Lower lobe of right lung (tissue), 2 donors: ENCODE data around the gene TOM1L2. TPM values are rescaled to one million over a fixed set of nuclear protein-coding genes. Genes with fewer than 3 reads are reported as not detected.

Source experiments
- ATAC-seq, 2 donors: fragments of 200-7000 bp; cut with Tn5 transposase; one replicate each; pipeline ENCODE4 v1.9.1; 2020 to 2022; ENCODE audit warnings: mild to moderate bottlenecking in 2 of 2, moderate library complexity in 2 of 2
- DNase-seq: peaks from one replicate; pipeline ENCODE4 v3.0.0-alpha.2; 2020
- H3K27ac ChIP-seq: fragments of 200-600 bp; one replicate; pipeline ENCODE4 v1.8.0; 2022
- H3K27me3 ChIP-seq: fragments of 200-600 bp; one replicate; pipeline ENCODE4 v1.8.0; 2022; ENCODE audit warnings: low read depth
- H3K36me3 ChIP-seq: fragments of 200-600 bp; one replicate; pipeline ENCODE4 v1.8.0; 2022; ENCODE audit warnings: mild to moderate bottlenecking
- H3K4me1 ChIP-seq: fragments of 200-600 bp; one replicate; pipeline ENCODE4 v1.8.0; 2022
- H3K4me3 ChIP-seq: fragments of 200-600 bp; one replicate; pipeline ENCODE4 v1.8.0; 2022; ENCODE audit warnings: mild to moderate bottlenecking
- H3K9me3 ChIP-seq: fragments of 200-600 bp; one replicate; pipeline ENCODE4 v1.8.0; 2022
- intact Hi-C: fragments of 100-400 bp; cut with DNase I; formaldehyde crosslinking; loops from one replicate; pipeline ENCODE4 v1.11.0; 2022
- total RNA-seq: library from RNA; stranded (reverse); fragmentation: NEBNext Ultra II Directional; extraction: Animal tissue kit (Norgen Biotek cat#: 25700); gene quantifications from one replicate; pipeline ENCODE4 v1.2.1, GENCODE V29; 2021
- TF ChIP-seq, protein P1 (sequence below): fragments of 200-600 bp; IDR thresholded peaks from one replicate; pipeline ENCODE4 v1.8.0; 2022; ENCODE audit warnings: antibody characterized with exemption, mild to moderate bottlenecking
- donor health status: DM: no; HTN: yes; CAD: no; lungs with severe emphysema.

Gene TOM1L2
- total RNA-seq, 1 donor from 2014 or later = 63.4 TPM

DNA sequence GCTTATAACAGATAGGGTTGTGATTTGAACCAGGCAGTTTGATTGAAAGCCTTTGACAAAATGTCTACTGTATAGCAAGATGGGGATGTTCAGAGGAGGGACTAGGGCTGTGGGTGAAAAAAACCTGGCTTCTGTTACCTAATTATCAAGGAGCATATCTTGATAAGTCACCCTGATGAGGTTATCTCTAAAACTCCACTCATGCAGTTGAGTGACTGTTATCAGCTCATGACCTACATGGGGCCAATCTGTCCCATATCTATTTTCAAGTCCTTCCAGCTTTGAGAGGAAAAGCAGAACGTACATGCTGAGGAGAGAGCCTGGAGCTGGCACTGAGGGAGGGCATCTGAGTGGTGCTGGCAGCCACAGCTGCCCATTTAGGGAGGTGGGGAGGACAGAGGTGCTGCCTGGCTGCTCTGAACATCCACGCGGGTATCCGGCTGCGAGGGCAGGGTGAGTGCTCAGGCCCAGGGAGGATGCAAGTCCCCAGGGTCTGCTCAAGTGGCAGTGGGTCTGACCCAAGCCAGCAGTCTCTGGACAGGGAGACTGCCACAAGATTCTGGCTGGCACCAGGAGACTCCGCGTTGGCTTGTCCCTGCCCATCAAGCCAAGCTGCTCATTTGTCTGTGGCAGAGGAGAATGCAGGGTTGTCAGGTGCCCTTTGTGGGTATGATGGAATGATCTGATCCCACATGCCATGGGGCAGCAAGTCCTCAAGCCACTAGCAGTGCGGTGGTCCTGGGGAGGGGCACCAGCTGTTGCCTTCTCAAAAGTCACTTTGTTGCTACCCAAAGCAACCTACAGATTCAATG is 37.6 kb upstream of the TOM1L2 start:
- DNase-seq = no peak
- Histone ChIP-seq H3K4me3 (no peak overlapping the region), H3K9me3 (no peaks in the 10 kb centered on the region), H3K27me3 (no peaks in the 10 kb centered on the region), H3K4me1 (no peaks in the 10 kb centered on the region), H3K36me3 (peaks cover 25% of the 10 kb centered on the region), H3K27ac (no peak overlapping the region)
- no peak for ATAC-seq
- TF ChIP-seq, protein P1, sequence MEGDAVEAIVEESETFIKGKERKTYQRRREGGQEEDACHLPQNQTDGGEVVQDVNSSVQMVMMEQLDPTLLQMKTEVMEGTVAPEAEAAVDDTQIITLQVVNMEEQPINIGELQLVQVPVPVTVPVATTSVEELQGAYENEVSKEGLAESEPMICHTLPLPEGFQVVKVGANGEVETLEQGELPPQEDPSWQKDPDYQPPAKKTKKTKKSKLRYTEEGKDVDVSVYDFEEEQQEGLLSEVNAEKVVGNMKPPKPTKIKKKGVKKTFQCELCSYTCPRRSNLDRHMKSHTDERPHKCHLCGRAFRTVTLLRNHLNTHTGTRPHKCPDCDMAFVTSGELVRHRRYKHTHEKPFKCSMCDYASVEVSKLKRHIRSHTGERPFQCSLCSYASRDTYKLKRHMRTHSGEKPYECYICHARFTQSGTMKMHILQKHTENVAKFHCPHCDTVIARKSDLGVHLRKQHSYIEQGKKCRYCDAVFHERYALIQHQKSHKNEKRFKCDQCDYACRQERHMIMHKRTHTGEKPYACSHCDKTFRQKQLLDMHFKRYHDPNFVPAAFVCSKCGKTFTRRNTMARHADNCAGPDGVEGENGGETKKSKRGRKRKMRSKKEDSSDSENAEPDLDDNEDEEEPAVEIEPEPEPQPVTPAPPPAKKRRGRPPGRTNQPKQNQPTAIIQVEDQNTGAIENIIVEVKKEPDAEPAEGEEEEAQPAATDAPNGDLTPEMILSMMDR = no peak
- intact Hi-C loops = no loop called here

DNA sequence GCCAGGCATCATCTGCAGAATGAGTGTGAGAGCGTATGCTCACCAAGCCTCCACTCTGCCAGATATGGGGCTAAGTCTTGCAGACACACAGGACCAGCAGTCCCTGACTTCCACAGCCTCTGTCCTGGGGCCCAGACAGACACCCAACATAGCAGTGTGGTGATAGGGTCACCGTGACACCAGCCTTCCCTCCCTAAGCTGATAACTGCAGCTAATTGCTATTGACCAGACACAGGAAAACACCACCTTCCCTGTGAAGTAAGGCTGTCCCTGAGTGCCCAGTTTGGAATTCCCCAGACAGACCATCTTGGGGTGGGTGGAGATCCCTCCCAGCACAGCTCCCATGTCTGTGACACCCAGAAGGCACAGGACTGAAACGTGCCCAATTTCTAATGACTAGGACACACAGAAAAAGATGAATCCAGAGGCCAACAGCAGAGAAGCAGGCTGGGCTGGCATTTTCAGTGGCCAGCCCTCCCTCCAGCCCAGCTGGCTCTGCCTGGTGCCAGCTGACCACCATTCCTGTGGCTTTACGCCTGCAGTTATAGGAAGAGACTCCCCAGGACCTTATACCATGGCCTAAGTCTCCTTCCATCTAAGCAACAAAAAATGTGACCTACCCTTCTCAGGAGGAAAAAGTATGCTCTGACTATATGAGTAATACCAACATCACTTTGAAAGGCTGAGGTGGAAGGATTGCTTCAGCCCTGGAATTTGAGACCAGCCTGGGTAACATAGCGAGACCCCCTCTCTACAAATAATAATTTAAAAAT is 36.5 kb upstream of the TOM1L2 start:
- H3K4me1 ChIP-seq = no peaks in the 10 kb centered on the region
- peaks cover 23% of the 10 kb centered on the region for H3K36me3 ChIP-seq
- TF ChIP-seq, protein P1 = no peak
- H3K27ac ChIP-seq = no peak overlapping the region
- no peaks in the 10 kb centered on the region for H3K27me3 ChIP-seq
- H3K9me3 ChIP-seq = no peaks in the 10 kb centered on the region
- intact Hi-C loops = no loop called here
- ATAC-seq = no peak
- H3K4me3 ChIP-seq = no peak overlapping the region
- DNase-seq = no peak

DNA sequence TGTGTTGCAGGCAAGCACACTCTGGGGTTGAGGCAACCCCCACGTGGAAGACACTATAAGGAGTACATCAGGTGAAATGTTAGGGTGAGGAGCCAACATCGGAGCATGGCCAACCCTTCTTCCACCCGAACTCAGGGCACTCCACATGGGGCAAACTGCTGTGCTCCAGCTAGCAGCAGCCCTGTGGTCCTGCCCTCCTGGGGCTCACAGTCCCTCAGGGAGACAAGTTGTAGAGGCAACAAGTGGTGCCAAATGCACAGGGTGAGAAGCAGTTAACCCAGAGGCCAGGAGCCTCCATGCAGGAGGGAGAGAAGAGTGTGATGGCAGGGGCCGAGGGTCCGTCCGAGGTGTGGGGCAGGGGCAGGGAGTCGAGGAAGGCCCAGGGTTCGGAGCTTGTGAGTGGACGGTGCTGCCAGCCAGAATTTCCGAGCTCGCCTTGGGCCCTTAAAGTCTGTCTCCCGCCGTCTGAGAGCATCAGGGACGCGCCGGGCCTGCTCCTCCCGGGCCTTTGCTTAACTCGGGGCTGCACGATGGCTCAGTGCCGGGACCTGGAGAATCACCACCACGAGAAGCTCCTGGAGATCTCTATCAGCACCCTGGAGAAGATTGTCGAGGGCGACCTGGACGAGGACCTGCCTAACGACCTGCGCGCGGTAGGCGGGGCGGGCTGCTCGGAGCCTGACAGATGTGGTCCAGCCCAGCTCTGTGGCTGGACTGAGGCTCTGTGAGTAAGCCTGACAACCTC is 34.5 kb upstream of the TOM1L2 start:
- ATAC-seq = no peak
- TF ChIP-seq, protein P1 = no peak

DNA sequence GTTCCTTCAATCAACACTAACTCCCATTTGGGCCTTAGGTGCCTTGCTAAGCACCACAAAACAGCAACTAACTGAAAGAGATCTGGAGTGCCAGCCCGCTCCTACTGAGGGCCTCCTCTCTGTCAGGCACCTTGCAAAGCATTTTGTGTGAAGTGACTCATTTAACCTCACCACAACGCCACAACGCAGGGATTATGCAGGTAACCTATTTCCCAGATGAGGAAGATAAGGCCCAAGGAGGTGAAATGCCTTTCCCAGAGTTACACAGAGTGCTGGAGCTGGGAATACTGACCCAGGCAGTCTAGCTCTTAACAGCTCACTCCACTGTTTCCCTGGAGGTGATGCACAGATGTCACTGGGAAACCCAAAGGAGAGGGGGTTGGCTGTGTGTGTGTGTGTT is 33.3 kb upstream of the TOM1L2 start:
- Histone ChIP-seq H3K4me1 (no peaks in the 10 kb centered on the region), H3K4me3 (no peak overlapping the region), H3K27me3 (no peaks in the 10 kb centered on the region), H3K27ac (no peak overlapping the region), H3K36me3 (peaks cover 23% of the 10 kb centered on the region), H3K9me3 (no peaks in the 10 kb centered on the region)
- intact Hi-C loops = no loop called here
- ATAC-seq (no peak), DNase-seq (no peak)
- TF ChIP-seq, protein P1 = no peak

More for the DNA sequence above, 34.5 kb upstream of the TOM1L2 start:
- Histone ChIP-seq H3K9me3 (no peaks in the 10 kb centered on the region), H3K4me1 (no peaks in the 10 kb centered on the region), H3K27ac (no peak overlapping the region), H3K36me3 (peaks cover 23% of the 10 kb centered on the region), H3K4me3 (no peak overlapping the region), H3K27me3 (no peaks in the 10 kb centered on the region)
- intact Hi-C loops = no loop called here
- DNase-seq = no peak

DNA sequence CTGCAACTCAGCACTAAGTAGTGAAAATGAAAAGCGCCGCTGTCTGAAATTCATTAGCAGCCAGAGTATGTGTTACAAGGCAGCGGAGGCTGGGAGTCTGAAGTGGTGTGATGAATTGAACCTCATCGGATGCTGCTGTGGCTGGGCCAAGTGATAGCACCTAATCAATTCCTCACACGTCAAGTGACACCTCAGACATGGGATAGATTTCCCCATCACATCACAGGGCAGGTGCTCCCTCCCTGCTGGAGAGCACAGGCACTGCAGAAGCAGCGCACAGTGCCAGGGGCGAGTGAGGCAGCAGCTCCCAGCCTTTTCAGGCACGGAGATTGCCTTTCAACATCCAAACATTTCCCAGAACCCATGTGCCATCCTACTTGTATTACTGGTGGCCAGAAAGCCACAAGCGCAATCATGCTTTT is 32.7 kb upstream of the TOM1L2 start:
- Histone ChIP-seq H3K9me3 (no peaks in the 10 kb centered on the region), H3K27me3 (no peaks in the 10 kb centered on the region), H3K36me3 (peaks cover 23% of the 10 kb centered on the region), H3K4me1 (no peaks in the 10 kb centered on the region), H3K4me3 (no peak overlapping the region), H3K27ac (no peak overlapping the region)
- ATAC-seq (no peak), DNase-seq (no peak)
- intact Hi-C loops = no loop called here
- TF ChIP-seq, protein P1 = no peak
